GM18511 (cell line): ENCODE measurements around the gene OTOP3.

Source experiments
- ATAC-seq: cut with Tn5 transposase; IDR thresholded peaks from one replicate; pipeline ENCODE4 v1.9.1; 2021; ENCODE audit warnings: mild to moderate bottlenecking, moderate library complexity; ENCODE audit not compliant: unreplicated experiment

Gene OTOP3

GRCh38 chr17:74938194-74938950, 2.7 kb downstream of the OTOP3 start:
- no peak for ATAC-seq

GRCh38 chr17:74939534-74939933, 3.8 kb downstream of the OTOP3 start:
- ATAC-seq: no peak

- ATAC-seq: no peak
These were observed 5.5 kb downstream of the OTOP3 start for GRCh38 chr17:74941128-74941725.

- ATAC-seq: no peak
These were observed 8.3 kb downstream of the OTOP3 start for GRCh38 chr17:74943808-74944522.

GRCh38 chr17:74945543-74945942, 9.8 kb downstream of the OTOP3 start:
- peak; percentile 68 for ATAC-seq

- no peak for ATAC-seq
These were observed 10.9 kb downstream of the OTOP3 start for GRCh38 chr17:74946641-74947040.

- ATAC-seq: no peak
These were observed 11.5 kb downstream of the OTOP3 start for GRCh38 chr17:74947041-74947754.

GRCh38 chr17:74949455-74950115, 13.9 kb downstream of the OTOP3 start:
- ATAC-seq: no peak

GRCh38 chr17:74950207-74950606, 14.5 kb downstream of the OTOP3 start:
- ATAC-seq: no peak

- ATAC-seq: no peak
These were observed 15.4 kb downstream of the OTOP3 start for GRCh38 chr17:74951065-74951464.

GRCh38 chr17:74951680-74952421, 16.2 kb downstream of the OTOP3 start:
- ATAC-seq: no peak

GRCh38 chr17:74952431-74953133, 16.9 kb downstream of the OTOP3 start:
- no peak for ATAC-seq

- no peak for ATAC-seq
These were observed 17.5 kb downstream of the OTOP3 start for GRCh38 chr17:74953134-74953687.

GRCh38 chr17:74954115-74954514, 18.4 kb downstream of the OTOP3 start:
- no peak for ATAC-seq

GRCh38 chr17:74954665-74955421, 19.1 kb downstream of the OTOP3 start:
- ATAC-seq: no peak

- no peak for ATAC-seq
These were observed 20.4 kb downstream of the OTOP3 start for GRCh38 chr17:74956093-74956492.

GRCh38 chr17:74957935-74958740, 22.4 kb downstream of the OTOP3 start:
- ATAC-seq: no peak
